Activated CD8-positive, alpha-beta memory T cell treated with anti-CD3 and anti-CD28 coated beads, Interleukin-2, amount 50 U/mL, for 24 hours (primary cell): ENCODE data around the gene UNC119.

Experiments
- DNase-seq: peaks from one replicate; pipeline ENCODE4 v3.0.0-alpha.2; 2020; ENCODE audit errors: extremely low read depth

Gene UNC119

GRCh38 chr17:28544402-28545140 lies 7.9 kb downstream of the UNC119 start:
- no peak for DNase-seq

GRCh38 chr17:28541439-28541838 lies 11.0 kb downstream of the UNC119 start:
- no peak for DNase-seq

GRCh38 chr17:28540231-28540630 lies 12.2 kb downstream of the UNC119 start:
- no peak for DNase-seq

- no peak for DNase-seq
Observed at GRCh38 chr17:28538296-28538895, 14.0 kb downstream of the UNC119 start.

- no peak for DNase-seq
Observed at GRCh38 chr17:28537219-28537610, 15.2 kb downstream of the UNC119 start.

- no peak for DNase-seq
Observed at GRCh38 chr17:28536532-28537218, 15.7 kb downstream of the UNC119 start.

- no peak for DNase-seq
Observed at GRCh38 chr17:28534740-28535375, 17.6 kb downstream of the UNC119 start.

- no peak for DNase-seq
Observed at GRCh38 chr17:28533091-28533807, 19.2 kb downstream of the UNC119 start.

GRCh38 chr17:28532050-28532960 lies 20.1 kb downstream of the UNC119 start:
- no peak for DNase-seq

- DNase-seq, result no peak
Observed at GRCh38 chr17:28530926-28531325, 21.5 kb downstream of the UNC119 start.

GRCh38 chr17:28530250-28530649 lies 22.2 kb downstream of the UNC119 start:
- DNase-seq, result no peak

- no peak for DNase-seq
Observed at GRCh38 chr17:28529013-28529400, 23.4 kb downstream of the UNC119 start.

- DNase-seq, result no peak
Observed at GRCh38 chr17:28528327-28529012, 24.0 kb downstream of the UNC119 start.

- DNase-seq, result no peak
Observed at GRCh38 chr17:28527859-28528258, 24.6 kb downstream of the UNC119 start.

GRCh38 chr17:28527181-28527681 lies 25.2 kb downstream of the UNC119 start:
- no peak for DNase-seq

- no peak for DNase-seq
Observed at GRCh38 chr17:28526381-28526780, 26.0 kb downstream of the UNC119 start.

- no peak for DNase-seq
Observed at GRCh38 chr17:28524476-28525424, 27.7 kb downstream of the UNC119 start.

GRCh38 chr17:28523876-28524275 lies 28.5 kb downstream of the UNC119 start:
- DNase-seq, result no peak

- DNase-seq, result no peak
Observed at GRCh38 chr17:28523186-28523585, 29.2 kb downstream of the UNC119 start.
